Stimulated activated CD8-positive, alpha-beta memory T cell treated with anti-CD3 and anti-CD28 coated beads, Interleukin-12 subunit alpha, Interleukin-12 subunit beta, amount 100 ng/mL, for 4 hours (primary cell): ENCODE results near the gene IGFLR1.
"Not testable (repeated sequence)": the region's sequence is repeated elsewhere in the genome, so short reads cannot be mapped to it uniquely, and the experiment has no call there.

Experiments used
- DNase-seq: peaks from one replicate; pipeline ENCODE4 v3.0.0-alpha.2; 2020; ENCODE audit warnings: low read depth

IGFLR1 gene

DNA sequence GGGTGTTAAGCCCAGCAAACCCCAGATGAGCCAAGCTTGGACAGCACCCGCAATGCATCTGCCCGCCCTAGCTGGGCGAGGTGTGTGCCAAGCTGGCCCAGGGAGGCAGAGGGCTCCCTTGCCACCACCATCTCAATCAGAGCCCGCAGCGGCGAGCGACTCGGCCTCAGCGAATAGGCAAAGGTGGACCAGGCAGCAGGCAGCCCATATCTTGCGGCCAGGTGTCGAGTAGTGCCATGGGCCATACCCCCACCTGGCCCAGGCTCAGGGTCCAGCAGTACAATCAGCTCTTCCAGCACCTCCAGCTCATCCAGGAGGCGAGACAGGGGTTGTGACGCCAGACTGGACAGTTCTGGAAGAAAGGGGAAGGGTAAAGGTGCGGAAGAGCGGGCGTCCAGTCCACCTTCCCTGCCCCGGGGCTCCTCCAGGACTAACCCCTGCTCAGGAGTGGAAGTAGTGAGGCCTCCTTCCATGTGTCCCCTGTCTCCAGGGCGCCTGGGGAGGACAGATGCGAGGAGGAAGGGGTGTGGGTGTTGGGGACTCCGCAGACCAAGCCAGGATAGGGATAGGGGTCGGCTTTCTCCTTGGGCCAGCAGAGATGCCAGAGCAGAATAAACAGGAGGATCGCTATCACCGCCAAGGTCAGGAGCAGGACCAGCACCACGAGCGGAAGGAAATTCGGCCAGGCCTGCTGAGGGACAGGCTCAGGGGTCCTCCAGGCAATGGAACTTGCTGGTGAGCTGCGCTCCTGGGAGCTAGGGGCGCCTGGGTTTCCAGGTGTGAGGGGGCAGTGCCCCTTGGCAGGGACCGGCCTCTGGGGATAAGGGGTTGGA lies 2.8 kb downstream of the IGFLR1 start:
- DNase-seq = no peak

GRCh38 chr19:35738887-35739229 lies 3.4 kb downstream of the IGFLR1 start:
- no peak for DNase-seq

DNA sequence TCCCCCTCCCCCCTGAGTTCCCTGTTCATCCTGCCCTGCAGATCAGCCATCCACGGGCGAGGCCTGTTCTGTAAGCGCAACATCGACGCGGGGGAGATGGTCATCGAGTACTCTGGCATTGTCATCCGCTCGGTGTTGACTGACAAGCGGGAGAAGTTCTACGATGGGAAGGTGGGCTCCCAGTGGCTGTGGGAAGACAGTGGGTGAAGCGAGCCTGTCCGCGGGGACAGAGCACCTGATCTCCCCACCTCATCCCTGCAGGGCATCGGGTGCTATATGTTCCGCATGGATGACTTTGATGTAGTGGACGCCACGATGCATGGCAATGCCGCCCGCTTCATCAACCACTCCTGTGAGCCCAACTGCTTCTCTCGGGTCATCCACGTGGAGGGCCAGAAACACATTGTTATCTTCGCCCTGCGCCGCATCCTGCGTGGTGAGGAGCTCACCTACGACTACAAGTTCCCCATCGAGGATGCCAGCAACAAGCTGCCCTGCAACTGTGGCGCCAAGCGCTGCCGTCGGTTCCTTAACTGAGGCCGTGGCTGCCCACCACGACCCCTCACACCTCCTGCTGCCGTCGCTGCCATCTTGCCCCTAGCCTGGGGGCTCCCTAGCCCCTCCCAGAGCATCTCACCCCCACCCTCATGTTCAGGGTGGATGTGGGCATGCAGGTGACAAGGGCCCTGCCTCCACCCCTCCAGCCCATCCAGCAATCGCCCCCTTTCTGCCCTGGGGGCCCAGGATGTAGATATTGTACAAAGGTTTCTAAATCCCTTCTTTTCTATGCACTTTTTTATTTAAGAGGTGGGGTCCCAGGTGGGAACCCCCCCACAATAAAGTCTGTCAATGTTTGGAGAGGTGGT lies 4.0 kb downstream of the IGFLR1 start:
- DNase-seq = no peak

DNA sequence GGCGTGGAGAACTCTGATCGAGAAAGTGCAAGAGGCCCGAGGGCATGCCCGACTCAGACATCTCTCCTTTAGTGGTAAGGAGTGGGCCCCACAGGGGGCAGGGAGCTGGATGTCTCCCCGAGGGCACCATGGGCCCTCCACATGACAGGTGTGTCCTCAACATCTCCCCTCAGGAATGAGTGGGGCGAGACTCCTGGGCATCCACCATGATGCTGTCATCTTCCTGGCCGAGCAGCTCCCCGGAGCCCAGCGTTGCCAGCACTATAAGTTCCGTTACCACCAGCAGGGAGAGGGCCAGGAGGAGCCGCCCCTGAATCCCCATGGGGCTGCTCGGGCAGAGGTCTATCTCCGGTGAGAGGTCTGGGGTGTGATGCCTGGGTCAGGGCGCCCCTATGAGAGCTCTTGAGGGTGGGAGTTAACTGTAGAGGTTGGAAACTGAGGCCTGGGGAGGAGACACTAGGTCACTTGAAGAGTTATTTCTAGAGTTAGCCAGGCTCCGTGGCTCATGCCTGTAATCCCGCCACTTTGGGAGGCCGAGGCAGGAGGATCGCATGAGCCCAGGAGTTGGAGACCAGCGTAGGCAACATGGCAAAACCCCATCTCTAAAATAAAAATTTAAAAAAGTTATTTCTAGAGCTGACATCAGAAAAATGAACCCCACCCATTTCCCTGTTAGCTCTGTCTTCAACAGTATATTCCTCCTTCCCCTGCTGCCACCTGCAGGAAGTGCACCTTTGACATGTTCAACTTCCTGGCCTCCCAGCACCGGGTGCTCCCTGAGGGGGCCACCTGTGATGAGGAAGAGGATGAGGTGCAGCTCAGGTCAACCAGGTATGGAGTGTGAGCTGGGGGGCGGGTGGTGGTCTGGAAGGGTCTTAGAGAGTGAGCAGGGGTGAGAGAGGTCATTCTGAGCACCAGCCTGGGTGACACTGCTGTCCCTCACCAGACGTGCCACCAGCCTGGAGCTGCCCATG lies 5.1 kb downstream of the IGFLR1 start:
- no peak for DNase-seq

- DNase-seq = no peak
Observed at GRCh38 chr19:35734889-35735288, 7.4 kb downstream of the IGFLR1 start.

GRCh38 chr19:35734273-35734672 lies 8.0 kb downstream of the IGFLR1 start:
- no peak for DNase-seq

DNA sequence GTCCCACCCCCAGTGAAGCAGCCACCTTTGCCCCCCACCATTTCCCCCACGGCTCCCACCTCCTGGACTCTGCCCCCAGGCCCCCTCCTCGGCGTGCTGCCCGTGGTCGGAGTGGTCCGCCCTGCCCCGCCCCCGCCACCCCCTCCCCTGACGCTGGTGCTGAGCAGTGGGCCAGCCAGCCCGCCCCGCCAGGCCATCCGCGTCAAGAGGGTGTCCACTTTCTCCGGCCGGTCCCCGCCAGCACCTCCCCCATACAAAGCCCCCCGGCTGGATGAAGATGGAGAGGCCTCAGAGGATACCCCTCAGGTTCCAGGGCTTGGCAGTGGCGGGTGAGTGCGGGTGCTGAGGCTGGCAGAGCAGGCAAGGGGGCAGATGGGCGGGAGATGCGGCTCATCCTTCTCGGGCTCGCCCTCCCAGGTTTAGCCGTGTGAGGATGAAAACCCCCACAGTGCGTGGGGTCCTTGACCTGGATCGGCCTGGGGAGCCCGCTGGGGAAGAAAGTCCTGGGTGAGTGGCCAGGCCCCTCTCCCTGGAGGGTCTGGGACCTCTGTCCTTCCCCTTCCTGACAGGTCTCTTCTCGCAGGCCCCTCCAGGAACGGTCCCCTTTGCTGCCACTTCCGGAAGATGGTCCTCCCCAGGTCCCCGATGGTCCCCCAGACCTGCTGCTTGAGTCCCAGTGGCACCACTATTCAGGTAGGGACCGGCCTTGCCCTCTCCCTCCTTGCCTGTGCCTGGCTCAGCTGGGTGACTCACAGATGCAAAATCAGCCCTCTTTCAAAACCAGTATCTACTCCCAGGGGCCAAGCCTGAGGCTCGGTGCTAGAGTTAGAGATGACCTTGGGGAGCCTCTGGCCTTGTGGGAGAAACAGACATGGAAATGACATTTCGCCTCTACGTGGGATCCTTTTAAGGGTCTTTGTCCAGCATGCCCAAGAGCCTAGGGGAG lies 8.8 kb downstream of the IGFLR1 start:
- DNase-seq = no peak

DNA sequence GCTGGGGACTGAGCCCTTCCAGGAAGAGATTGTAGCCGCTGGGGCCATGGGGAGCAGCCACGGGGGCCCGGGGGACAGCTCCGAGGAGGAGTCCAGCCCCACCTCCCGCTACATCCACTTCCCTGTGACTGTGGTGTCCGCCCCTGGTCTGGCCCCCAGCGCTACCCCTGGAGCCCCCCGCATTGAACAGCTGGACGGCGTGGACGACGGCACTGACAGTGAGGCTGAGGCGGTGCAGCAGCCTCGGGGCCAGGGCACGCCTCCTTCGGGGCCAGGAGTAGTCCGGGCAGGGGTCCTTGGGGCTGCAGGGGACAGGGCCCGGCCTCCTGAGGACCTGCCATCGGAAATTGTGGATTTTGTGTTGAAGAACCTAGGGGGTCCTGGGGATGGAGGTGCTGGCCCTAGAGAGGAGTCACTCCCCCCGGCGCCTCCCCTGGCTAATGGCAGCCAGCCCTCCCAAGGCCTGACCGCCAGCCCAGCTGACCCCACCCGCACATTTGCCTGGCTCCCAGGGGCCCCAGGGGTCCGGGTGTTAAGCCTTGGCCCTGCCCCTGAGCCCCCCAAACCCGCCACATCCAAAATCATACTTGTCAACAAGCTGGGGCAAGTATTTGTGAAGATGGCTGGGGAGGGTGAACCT lies 9.6 kb downstream of the IGFLR1 start:
- no peak for DNase-seq

GRCh38 chr19:35731779-35732405 lies 10.4 kb downstream of the IGFLR1 start:
- DNase-seq = no peak

- DNase-seq = no peak
Observed at GRCh38 chr19:35731353-35731752, 10.9 kb downstream of the IGFLR1 start.

DNA sequence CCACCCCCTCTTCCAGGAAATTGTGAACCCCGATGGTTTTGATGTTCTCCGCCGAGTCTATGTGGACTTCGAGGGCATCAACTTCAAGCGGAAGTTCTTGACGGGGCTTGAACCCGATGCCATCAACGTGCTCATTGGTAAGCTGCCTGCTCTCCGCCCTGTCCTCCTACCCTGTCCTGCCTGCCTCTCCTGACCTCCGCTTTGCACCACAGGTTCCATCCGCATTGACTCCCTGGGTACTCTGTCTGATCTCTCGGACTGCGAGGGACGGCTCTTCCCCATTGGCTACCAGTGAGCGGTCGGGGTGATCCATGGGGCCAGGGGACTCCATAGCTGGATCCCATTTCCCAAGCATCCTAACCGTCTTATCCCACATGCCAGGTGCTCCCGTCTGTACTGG lies 11.9 kb downstream of the IGFLR1 start:
- DNase-seq = no peak

DNA sequence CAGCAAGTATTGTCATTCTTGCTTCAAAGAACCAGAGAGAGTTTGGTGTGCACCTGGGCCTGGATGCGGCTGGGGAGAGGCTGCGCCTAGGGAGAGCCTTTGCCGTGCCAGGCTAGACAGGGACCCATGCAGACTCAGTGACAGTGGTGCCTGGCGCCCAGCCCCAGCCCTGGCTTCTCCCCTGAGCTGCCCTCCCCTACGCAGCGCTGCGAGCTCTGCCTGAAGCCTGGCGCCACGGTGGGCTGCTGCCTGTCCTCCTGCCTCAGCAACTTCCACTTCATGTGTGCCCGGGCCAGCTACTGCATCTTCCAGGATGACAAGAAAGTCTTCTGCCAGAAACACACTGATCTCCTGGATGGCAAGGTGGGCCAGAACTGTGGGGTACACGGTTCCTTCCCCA lies 12.5 kb downstream of the IGFLR1 start:
- no peak for DNase-seq

- DNase-seq = no peak
Observed at GRCh38 chr19:35729021-35729420, 13.2 kb downstream of the IGFLR1 start.

GRCh38 chr19:35727956-35728706 lies 14.1 kb downstream of the IGFLR1 start:
- DNase-seq = no peak

DNA sequence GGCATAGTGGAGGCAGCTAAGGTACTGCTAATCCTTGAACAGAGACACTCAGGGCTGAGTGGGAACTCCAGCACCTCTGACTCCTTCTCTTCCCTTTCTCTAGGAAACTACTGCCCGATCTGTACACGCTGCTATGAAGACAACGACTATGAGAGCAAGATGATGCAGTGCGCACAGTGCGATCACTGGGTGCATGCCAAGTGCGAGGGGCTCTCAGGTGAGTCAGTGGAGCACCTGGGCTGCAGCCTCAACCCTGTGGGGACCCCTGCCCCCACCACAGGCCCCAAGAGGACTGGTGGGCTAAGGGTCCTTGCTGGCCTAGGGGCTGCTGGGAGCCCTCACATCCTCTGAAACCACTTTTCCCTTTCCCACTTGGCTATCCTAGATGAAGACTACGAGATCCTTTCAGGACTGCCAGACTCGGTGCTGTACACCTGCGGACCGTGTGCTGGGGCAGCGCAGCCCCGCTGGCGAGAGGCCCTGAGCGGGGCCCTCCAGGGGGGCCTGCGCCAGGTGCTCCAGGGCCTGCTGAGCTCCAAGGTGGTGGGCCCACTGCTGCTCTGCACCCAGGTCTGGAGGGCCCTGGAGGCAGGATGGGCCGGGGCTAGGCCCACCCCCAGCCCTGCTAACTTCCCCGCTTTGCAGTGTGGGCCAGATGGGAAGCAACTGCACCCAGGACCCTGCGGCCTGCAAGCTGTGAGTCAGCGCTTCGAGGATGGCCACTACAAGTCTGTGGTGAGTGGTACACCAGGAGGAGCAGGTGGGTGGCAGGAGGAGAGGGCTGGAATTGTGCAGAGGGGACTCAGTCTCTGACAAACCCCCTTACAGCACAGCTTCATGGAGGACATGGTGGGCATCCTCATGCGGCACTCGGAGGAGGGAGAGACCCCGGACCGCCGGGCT lies 14.9 kb downstream of the IGFLR1 start:
- no peak for DNase-seq

- DNase-seq = no peak
Observed at GRCh38 chr19:35725216-35725861, 16.9 kb downstream of the IGFLR1 start.

DNA sequence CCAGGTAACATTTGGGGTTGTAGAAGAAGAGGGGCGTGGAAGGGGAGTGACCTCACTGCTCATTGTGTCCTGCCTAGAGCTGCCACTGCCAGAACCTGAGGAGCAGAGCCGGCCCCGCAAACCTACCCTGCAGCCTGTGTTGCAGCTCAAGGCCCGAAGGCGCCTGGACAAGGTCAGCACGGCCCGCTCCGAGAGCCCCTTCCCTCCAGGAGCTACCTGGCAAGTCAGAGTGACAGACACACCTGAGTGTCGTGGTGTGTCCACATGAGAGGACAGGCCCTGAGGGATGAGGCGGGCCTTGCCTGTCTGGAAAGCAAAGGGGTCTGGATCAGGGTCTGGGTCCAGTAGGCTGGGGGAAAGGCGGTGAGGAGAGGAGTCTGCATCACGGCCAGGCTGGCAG lies 17.7 kb downstream of the IGFLR1 start:
- DNase-seq = no peak

- not testable (repeated sequence) for DNase-seq
Observed at GRCh38 chr19:35724132-35724531, 18.1 kb downstream of the IGFLR1 start.
